Measurements from ENCODE around the gene SOD2. TPM values are rescaled to one million over a fixed set of nuclear protein-coding genes. Genes with fewer than 3 reads are reported as not detected.

Gene SOD2
- total RNA-seq, 1 experiment from 2014 or later: 98.6 TPM

GRCh38 chr6:159689001-159689400 lies 4.0 kb downstream of the SOD2 start:
- BruUV-seq (replicated peaks): no TSS peak
- intact Hi-C loops (cut with micrococcal nuclease): no loop called here
- H3K9ac ChIP-seq (ENCODE audit: low read length): no peak overlapping the region
- peaks cover 68% of the 10 kb centered on the region for H3K79me2 ChIP-seq (ENCODE audit: insufficient read depth, low read length)
- H3K4me1 ChIP-seq (ENCODE audit: control insufficient read depth in 1 of 2, insufficient read depth in 2 of 2, low read length in 2 of 2): peaks cover 10 to 22% of the 10 kb centered on the region in 2 experiments
- TF ChIP-seq, protein P1, sequence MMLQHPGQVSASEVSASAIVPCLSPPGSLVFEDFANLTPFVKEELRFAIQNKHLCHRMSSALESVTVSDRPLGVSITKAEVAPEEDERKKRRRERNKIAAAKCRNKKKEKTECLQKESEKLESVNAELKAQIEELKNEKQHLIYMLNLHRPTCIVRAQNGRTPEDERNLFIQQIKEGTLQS (IDR thresholded peaks at IDR 0.05): no peak
- TF ChIP-seq ZNF274 (IDR thresholded peaks at IDR 0.05; ENCODE audit: low read depth, low read length) (no peak), MAX (IDR thresholded peaks at IDR 0.05) (no peak), SRF (IDR thresholded peaks at IDR 0.05; ENCODE audit: low read depth) (no peak), FOSL1 (IDR thresholded peaks at IDR 0.05; ENCODE audit: low read depth) (no peak), YY1 (IDR thresholded peaks at IDR 0.05; ENCODE audit: extremely low read depth, insufficient replicate concordance, low read depth, low read length) (no peak), SP1 (IDR thresholded peaks at IDR 0.05; ENCODE audit: low read depth) (no peak), ZFX (IDR thresholded peaks at IDR 0.05) (no peak), EZH2 (IDR thresholded peaks at IDR 0.05) (no peak), POLR2AphosphoS5 (IDR thresholded peaks at IDR 0.05; ENCODE audit: low read depth, low read length) (no peak), EZH2phosphoT487 (IDR thresholded peaks at IDR 0.05; ENCODE audit: borderline replicate concordance) (no peak), ELF1 (IDR thresholded peaks at IDR 0.05; ENCODE audit: borderline replicate concordance, low read depth) (no peak), CBX3 (IDR thresholded peaks at IDR 0.05; ENCODE audit: low read depth) (no peak), CTCF (IDR thresholded peaks at IDR 0.05 in 2 of 3, conservative IDR thresholded peaks at IDR 0.05 in 1 of 3; ENCODE audit: borderline replicate concordance in 1 of 3, insufficient read depth in 1 of 3, low read depth in 2 of 3, low read length in 2 of 3) (no peak), SIN3A (IDR thresholded peaks at IDR 0.05; ENCODE audit: low read depth) (no peak), EGR1 (IDR thresholded peaks at IDR 0.05; ENCODE audit: low read depth) (no peak)
- TF ChIP-seq, protein P2, sequence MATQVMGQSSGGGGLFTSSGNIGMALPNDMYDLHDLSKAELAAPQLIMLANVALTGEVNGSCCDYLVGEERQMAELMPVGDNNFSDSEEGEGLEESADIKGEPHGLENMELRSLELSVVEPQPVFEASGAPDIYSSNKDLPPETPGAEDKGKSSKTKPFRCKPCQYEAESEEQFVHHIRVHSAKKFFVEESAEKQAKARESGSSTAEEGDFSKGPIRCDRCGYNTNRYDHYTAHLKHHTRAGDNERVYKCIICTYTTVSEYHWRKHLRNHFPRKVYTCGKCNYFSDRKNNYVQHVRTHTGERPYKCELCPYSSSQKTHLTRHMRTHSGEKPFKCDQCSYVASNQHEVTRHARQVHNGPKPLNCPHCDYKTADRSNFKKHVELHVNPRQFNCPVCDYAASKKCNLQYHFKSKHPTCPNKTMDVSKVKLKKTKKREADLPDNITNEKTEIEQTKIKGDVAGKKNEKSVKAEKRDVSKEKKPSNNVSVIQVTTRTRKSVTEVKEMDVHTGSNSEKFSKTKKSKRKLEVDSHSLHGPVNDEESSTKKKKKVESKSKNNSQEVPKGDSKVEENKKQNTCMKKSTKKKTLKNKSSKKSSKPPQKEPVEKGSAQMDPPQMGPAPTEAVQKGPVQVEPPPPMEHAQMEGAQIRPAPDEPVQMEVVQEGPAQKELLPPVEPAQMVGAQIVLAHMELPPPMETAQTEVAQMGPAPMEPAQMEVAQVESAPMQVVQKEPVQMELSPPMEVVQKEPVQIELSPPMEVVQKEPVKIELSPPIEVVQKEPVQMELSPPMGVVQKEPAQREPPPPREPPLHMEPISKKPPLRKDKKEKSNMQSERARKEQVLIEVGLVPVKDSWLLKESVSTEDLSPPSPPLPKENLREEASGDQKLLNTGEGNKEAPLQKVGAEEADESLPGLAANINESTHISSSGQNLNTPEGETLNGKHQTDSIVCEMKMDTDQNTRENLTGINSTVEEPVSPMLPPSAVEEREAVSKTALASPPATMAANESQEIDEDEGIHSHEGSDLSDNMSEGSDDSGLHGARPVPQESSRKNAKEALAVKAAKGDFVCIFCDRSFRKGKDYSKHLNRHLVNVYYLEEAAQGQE (IDR thresholded peaks at IDR 0.05; ENCODE audit: low read depth): no peak
- ChIA-PET RAD21 (ENCODE audit: low non-redundant PET in 1 of 2, low total read pairs in 2 of 2, uncharacterized antibody in 2 of 2, unreplicated experiment in 2 of 2) (no interaction called here), POLR2A (no interaction called here), CTCF (no interaction called here)
- H3K36me3 ChIP-seq (ENCODE audit: control insufficient read depth in 1 of 2, insufficient read depth in 2 of 2, low read length in 2 of 2): peaks cover 15 to 30% of the 10 kb centered on the region in 2 experiments
- DNase-seq (ENCODE audit: low read depth, low spot score): no peak
- no peak overlapping the region for H3K27ac ChIP-seq (ENCODE audit: low read depth, low read length)
- no peak overlapping the region for H3K4me3 ChIP-seq (replicated peaks in 1 of 2; ENCODE audit: low read depth in 1 of 2, low read length in 2 of 2)
- H3K9me2 ChIP-seq (ENCODE audit: insufficient read depth): no peaks in the 10 kb centered on the region
- H3K9me3 ChIP-seq (ENCODE audit: control insufficient read depth in 1 of 2, insufficient read depth in 1 of 2, low read depth in 1 of 2, low read length in 2 of 2): no peaks in the 10 kb centered on the region
- no peak overlapping the region for H3K4me2 ChIP-seq (ENCODE audit: low read length)
- no peaks in the 10 kb centered on the region for H4K20me1 ChIP-seq (ENCODE audit: insufficient read depth)
- H2AFZ ChIP-seq (ENCODE audit: low read depth, low read length, poor library complexity, severe bottlenecking): no peak overlapping the region
- no peak for ATAC-seq
- no peaks in the 10 kb centered on the region for H3K27me3 ChIP-seq (ENCODE audit: insufficient read depth, low read length)
